ENCODE measurements around the gene KCP.

Gene KCP

DNA sequence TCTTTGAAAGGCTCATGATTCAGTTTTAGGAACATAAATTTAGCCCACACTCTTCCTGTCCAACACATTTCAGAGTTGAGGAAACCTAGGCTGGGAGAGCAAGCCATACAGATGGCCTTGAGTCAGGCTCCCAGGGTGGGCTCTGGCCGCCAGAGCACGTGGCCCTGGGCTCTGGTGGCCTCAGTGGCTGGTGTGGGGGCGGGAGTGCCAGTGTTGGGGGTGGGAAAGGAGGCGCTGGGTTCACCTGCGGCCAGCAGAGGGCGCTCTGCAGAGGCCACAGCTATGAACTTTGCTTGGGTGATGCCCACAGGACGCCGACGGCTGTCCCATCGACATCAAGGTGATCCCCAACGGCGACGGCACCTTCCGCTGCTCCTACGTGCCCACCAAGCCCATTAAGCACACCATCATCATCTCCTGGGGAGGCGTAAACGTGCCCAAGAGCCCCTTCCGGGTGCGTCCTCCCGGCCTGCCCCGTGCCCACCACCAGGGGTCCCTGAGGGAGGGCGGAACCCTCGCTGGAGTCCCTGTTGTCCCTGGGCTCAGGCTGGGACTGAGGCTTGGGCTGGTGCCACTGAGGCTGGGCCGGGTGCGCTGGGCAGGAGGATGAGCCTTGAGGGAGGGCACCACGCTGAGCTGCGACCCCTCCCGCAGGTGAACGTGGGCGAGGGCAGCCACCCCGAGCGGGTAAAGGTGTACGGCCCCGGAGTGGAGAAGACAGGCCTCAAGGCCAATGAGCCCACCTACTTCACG lies 68.4 kb downstream of the KCP start:
- H2AFZ ChIP-seq (ENCODE audit: low read length) = peak overlapping the region; percentile 37; the same call in 1 of the 2 replicates
- no peaks in the 10 kb centered on the region for H3F3A ChIP-seq (ENCODE audit: insufficient read depth, low read length)
- no peaks in the 10 kb centered on the region for H3K9me3 ChIP-seq (replicated peaks; ENCODE audit: insufficient read depth, low read length)
- no peaks in the 10 kb centered on the region for H3K79me2 ChIP-seq (ENCODE audit: low read length)
- 0 out of 2 replicates have a peak, but pooled peaks cover 3% of the 10 kb centered on the region for H3K4me1 ChIP-seq (ENCODE audit: low read length)
- H3K4me3 ChIP-seq (ENCODE audit: low read length) = no peak overlapping the region
- no peaks in the 10 kb centered on the region for H3K9me2 ChIP-seq (replicated peaks; ENCODE audit: insufficient read depth, low read length)
- peaks cover 30% of the 10 kb centered on the region for H3K27me3 ChIP-seq (replicated peaks; ENCODE audit: insufficient read depth, low read length)
- H3K4me2 ChIP-seq (ENCODE audit: low read depth, low read length) = peak overlapping the region; percentile 33; the same call in 1 of the 2 replicates
- no peak overlapping the region for H3K9ac ChIP-seq (ENCODE audit: low read length)
- no peaks in the 10 kb centered on the region for H3K36me3 ChIP-seq (replicated peaks; ENCODE audit: insufficient read depth, low read length)
- no peaks in the 10 kb centered on the region for H4K20me1 ChIP-seq (ENCODE audit: insufficient read depth, low read length)
- TF ChIP-seq CTCF (IDR thresholded peaks at IDR 0.05; ENCODE audit: low read length) (peak; percentile 92), EZH2phosphoT487 (IDR thresholded peaks at IDR 0.05; ENCODE audit: low read length) (no peak)
- H3K27ac ChIP-seq (ENCODE audit: low read length) = no peak overlapping the region
- DNase-seq = peak; percentile 59

DNA sequence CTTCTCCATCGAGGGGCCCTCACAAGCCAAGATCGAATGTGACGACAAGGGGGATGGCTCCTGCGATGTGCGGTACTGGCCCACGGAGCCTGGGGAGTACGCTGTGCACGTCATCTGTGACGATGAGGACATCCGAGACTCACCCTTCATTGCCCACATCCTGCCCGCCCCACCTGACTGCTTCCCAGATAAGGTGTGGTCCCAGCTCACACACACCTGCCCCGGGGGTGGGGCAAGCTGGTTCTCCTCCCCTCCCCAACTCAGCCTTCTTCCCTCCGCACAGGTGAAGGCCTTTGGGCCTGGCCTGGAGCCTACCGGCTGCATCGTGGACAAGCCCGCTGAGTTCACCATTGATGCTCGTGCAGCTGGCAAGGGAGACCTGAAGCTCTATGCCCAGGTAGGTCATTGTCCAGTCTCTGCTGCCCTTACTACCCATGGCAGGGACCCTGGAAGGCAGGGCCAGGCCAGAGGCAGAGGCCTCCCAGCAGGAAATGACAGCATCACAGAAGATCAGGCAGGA lies 69.3 kb downstream of the KCP start:
- no peak overlapping the region for H3K27ac ChIP-seq (ENCODE audit: low read length)
- DNase-seq = no peak
- no peaks in the 10 kb centered on the region for H4K20me1 ChIP-seq (ENCODE audit: insufficient read depth, low read length)
- H3K27me3 ChIP-seq (replicated peaks; ENCODE audit: insufficient read depth, low read length) = peaks cover 22% of the 10 kb centered on the region
- H3K4me2 ChIP-seq (ENCODE audit: low read depth, low read length) = no peak overlapping the region
- no peak overlapping the region for H2AFZ ChIP-seq (ENCODE audit: low read length)
- no peaks in the 10 kb centered on the region for H3K9me3 ChIP-seq (replicated peaks; ENCODE audit: insufficient read depth, low read length)
- H3F3A ChIP-seq (ENCODE audit: insufficient read depth, low read length) = no peaks in the 10 kb centered on the region
- H3K9me2 ChIP-seq (replicated peaks; ENCODE audit: insufficient read depth, low read length) = no peaks in the 10 kb centered on the region
- TF ChIP-seq CTCF (IDR thresholded peaks at IDR 0.05; ENCODE audit: low read length) = no peak
- TF ChIP-seq EZH2 (optimal IDR thresholded peaks at IDR 0.05; ENCODE audit: low read depth, low read length) = no peak
- H3K9ac ChIP-seq (ENCODE audit: low read length) = no peak overlapping the region
- 0 out of 2 replicates have a peak, but pooled peaks cover 3% of the 10 kb centered on the region for H3K4me1 ChIP-seq (ENCODE audit: low read length)
- H3K79me2 ChIP-seq (ENCODE audit: low read length) = no peaks in the 10 kb centered on the region
- no peak overlapping the region for H3K4me3 ChIP-seq (ENCODE audit: low read length)
- no peaks in the 10 kb centered on the region for H3K36me3 ChIP-seq (replicated peaks; ENCODE audit: insufficient read depth, low read length)

- no peaks in the 10 kb centered on the region for H3K9me3 ChIP-seq (replicated peaks; ENCODE audit: insufficient read depth, low read length)
- H3K27ac ChIP-seq (ENCODE audit: low read length) = no peak overlapping the region
- no peaks in the 10 kb centered on the region for H4K20me1 ChIP-seq (ENCODE audit: insufficient read depth, low read length)
- H3K27me3 ChIP-seq (replicated peaks; ENCODE audit: insufficient read depth, low read length) = peaks cover 22% of the 10 kb centered on the region; the same call in 1 of the 2 replicates
- no peaks in the 10 kb centered on the region for H3K79me2 ChIP-seq (ENCODE audit: low read length)
- no peak overlapping the region for H3K9ac ChIP-seq (ENCODE audit: low read length)
- no peak for DNase-seq
- H3K9me2 ChIP-seq (replicated peaks; ENCODE audit: insufficient read depth, low read length) = no peaks in the 10 kb centered on the region
- TF ChIP-seq EZH2 (optimal IDR thresholded peaks at IDR 0.05; ENCODE audit: low read depth, low read length) (no peak), CTCF (IDR thresholded peaks at IDR 0.05; ENCODE audit: low read length) (no peak), EZH2phosphoT487 (IDR thresholded peaks at IDR 0.05; ENCODE audit: low read length) (no peak)
- H2AFZ ChIP-seq (ENCODE audit: low read length) = no peak overlapping the region
- no peaks in the 10 kb centered on the region for H3K36me3 ChIP-seq (replicated peaks; ENCODE audit: insufficient read depth, low read length)
- 0 out of 2 replicates have a peak, but pooled peaks cover 3% of the 10 kb centered on the region for H3K4me1 ChIP-seq (ENCODE audit: low read length)
- no peak overlapping the region for H3K4me2 ChIP-seq (ENCODE audit: low read depth, low read length)
- no peaks in the 10 kb centered on the region for H3F3A ChIP-seq (ENCODE audit: insufficient read depth, low read length)
- no peak overlapping the region for H3K4me3 ChIP-seq (ENCODE audit: low read length)
Measured at GRCh38 chr7:128840326-128841170, 70.0 kb downstream of the KCP start.

Data from MM.1S (cell line).